ENCODE results near the gene RSU1. TPM values are rescaled to one million over a fixed set of nuclear protein-coding genes. Genes with fewer than 3 reads are reported as not detected.

RSU1 gene
- polyA plus RNA-seq, 2 of the 4 experiments (the other 2 are of a cell fraction): 99.3 to 114 TPM

DNA sequence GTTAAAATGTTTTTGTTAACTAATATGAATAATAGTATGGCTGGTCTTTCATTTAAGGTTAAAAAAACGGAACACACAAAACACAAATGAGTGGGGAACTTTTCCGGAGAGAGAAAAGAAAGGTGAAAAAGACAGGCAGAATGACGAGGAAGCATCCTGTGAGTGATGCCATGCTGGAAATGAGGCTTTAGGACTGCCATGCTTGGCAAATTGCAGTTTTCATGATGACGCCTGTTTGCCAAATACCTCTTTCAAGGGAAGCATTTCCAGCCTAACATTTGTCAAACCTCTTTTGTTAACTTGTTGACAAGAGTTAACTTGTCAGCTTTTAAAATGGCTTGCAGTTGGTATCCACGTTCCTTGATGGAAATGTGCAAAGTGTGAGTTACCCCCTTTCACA lies 127.5 kb downstream of the RSU1 start:
- 84% methylated on average over 5 of the region's 5 CpGs for WGBS (ENCODE audit: missing lambda C conversion rate)
- Histone ChIP-seq H3K4me1 (no peaks in the 10 kb centered on the region), H3K27ac (no peak overlapping the region), H3K9me3 (no peaks in the 10 kb centered on the region), H3K4me3 (no peak overlapping the region), H3K4me2 (no peak overlapping the region)
- POLR2A ChIA-PET: no interaction called here
- no peak for FAIRE-seq
- no peak for DNase-seq (ENCODE audit: low read depth in 1 of 2, low spot score in 1 of 2)
- TF ChIP-seq, protein P1, sequence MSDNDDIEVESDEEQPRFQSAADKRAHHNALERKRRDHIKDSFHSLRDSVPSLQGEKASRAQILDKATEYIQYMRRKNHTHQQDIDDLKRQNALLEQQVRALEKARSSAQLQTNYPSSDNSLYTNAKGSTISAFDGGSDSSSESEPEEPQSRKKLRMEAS (IDR thresholded peaks at IDR 0.05): no peak
- TF ChIP-seq HOXB5 (CRISPR knock-in tag; IDR thresholded peaks at IDR 0.05): no peak
- no peak for TF ChIP-seq CBX2 (IDR thresholded peaks at IDR 0.05; ENCODE audit: borderline replicate concordance, low read depth)
- TF ChIP-seq POLR2A (IDR thresholded peaks at IDR 0.05; ENCODE audit: low read length): no peak
- TF ChIP-seq JUN (IDR thresholded peaks at IDR 0.05): no peak
- TF ChIP-seq, protein P2, sequence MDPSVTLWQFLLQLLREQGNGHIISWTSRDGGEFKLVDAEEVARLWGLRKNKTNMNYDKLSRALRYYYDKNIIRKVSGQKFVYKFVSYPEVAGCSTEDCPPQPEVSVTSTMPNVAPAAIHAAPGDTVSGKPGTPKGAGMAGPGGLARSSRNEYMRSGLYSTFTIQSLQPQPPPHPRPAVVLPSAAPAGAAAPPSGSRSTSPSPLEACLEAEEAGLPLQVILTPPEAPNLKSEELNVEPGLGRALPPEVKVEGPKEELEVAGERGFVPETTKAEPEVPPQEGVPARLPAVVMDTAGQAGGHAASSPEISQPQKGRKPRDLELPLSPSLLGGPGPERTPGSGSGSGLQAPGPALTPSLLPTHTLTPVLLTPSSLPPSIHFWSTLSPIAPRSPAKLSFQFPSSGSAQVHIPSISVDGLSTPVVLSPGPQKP (IDR thresholded peaks at IDR 0.05; ENCODE audit: low read depth, low read length): no peak
- TF ChIP-seq EP300 (IDR thresholded peaks at IDR 0.05): no peak
- TF ChIP-seq TFCP2L1 (CRISPR knock-in tag; IDR thresholded peaks at IDR 0.05): no peak
- TF ChIP-seq HOXB13 (CRISPR knock-in tag; IDR thresholded peaks at IDR 0.05; ENCODE audit: low read depth): no peak
- TF ChIP-seq NR3C1 (IDR thresholded peaks at IDR 0.05): no peak
- TF ChIP-seq, protein P3, sequence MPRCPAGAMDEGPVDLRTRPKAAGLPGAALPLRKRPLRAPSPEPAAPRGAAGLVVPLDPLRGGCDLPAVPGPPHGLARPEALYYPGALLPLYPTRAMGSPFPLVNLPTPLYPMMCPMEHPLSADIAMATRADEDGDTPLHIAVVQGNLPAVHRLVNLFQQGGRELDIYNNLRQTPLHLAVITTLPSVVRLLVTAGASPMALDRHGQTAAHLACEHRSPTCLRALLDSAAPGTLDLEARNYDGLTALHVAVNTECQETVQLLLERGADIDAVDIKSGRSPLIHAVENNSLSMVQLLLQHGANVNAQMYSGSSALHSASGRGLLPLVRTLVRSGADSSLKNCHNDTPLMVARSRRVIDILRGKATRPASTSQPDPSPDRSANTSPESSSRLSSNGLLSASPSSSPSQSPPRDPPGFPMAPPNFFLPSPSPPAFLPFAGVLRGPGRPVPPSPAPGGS (IDR thresholded peaks at IDR 0.05): no peak
- TF ChIP-seq HEYL (CRISPR knock-in tag; IDR thresholded peaks at IDR 0.05): no peak
- CTCF ChIA-PET: interaction anchor here (1.1 kb wide), 1 partner anchor 19 kb away, joined by 3 read pairs; no protein-coding TSS in a partner anchor
- ATAC-seq: no peak

DNA sequence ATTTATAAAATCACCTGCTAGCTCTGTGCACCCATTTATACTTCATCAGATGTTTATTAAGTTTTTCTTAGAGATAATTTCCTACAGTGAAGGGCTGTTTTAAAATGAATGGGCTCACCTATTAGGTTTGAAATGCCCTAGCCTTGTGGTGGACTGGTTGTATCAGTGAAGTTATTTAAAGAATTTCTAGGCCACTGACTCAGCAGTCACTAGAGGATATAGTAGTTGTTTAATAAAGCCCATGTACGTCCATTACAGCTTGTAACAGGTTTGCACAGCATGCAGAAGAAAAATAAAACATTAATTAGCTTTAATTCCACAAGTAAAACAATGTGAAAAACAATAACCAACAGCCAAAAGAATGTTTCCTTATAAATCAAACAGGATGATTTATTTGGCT lies 128.0 kb downstream of the RSU1 start:
- H3K9me3 ChIP-seq: no peaks in the 10 kb centered on the region
- DNase-seq (ENCODE audit: low read depth in 1 of 2, low spot score in 1 of 2) (no peak), ATAC-seq (no peak), FAIRE-seq (no peak)
- H3K27ac ChIP-seq: no peak overlapping the region
- no peak overlapping the region for H3K4me3 ChIP-seq
- CTCF ChIA-PET: interaction anchor here (0.8 to 1.1 kb wide), 2 partner anchors 18 to 123 kb away, joined by 3 to 4 read pairs; no protein-coding TSS in a partner anchor
- TF ChIP-seq JUNB (IDR thresholded peaks at IDR 0.05) (no peak), HOXB13 (CRISPR knock-in tag; IDR thresholded peaks at IDR 0.05; ENCODE audit: low read depth) (no peak), RAD21 (conservative IDR thresholded peaks at IDR 0.05 in 1 of 2, IDR thresholded peaks at IDR 0.05 in 1 of 2) (no peak), JUN (IDR thresholded peaks at IDR 0.05) (no peak), ESRRA (IDR thresholded peaks at IDR 0.05; ENCODE audit: borderline replicate concordance, low read length) (no peak), CHD2 (IDR thresholded peaks at IDR 0.05; ENCODE audit: low read length, partially characterized antibody) (no peak), ZFP36 (IDR thresholded peaks at IDR 0.05; ENCODE audit: borderline replicate concordance, partially characterized antibody) (no peak), TP53 (CRISPR knock-in tag; IDR thresholded peaks at IDR 0.05) (no peak), RCOR1 (IDR thresholded peaks at IDR 0.05; ENCODE audit: low read depth, low read length) (no peak)
- TF ChIP-seq, protein P4, sequence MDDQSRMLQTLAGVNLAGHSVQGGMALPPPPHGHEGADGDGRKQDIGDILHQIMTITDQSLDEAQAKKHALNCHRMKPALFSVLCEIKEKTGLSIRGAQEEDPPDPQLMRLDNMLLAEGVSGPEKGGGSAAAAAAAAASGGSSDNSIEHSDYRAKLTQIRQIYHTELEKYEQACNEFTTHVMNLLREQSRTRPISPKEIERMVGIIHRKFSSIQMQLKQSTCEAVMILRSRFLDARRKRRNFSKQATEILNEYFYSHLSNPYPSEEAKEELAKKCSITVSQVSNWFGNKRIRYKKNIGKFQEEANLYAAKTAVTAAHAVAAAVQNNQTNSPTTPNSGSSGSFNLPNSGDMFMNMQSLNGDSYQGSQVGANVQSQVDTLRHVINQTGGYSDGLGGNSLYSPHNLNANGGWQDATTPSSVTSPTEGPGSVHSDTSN (IDR thresholded peaks at IDR 0.05): no peak
- TF ChIP-seq, protein P5, sequence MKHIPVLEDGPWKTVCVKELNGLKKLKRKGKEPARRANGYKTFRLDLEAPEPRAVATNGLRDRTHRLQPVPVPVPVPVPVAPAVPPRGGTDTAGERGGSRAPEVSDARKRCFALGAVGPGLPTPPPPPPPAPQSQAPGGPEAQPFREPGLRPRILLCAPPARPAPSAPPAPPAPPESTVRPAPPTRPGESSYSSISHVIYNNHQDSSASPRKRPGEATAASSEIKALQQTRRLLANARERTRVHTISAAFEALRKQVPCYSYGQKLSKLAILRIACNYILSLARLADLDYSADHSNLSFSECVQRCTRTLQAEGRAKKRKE (CRISPR knock-in tag; IDR thresholded peaks at IDR 0.05; ENCODE audit: low read depth): no peak
- TF ChIP-seq, protein P6, sequence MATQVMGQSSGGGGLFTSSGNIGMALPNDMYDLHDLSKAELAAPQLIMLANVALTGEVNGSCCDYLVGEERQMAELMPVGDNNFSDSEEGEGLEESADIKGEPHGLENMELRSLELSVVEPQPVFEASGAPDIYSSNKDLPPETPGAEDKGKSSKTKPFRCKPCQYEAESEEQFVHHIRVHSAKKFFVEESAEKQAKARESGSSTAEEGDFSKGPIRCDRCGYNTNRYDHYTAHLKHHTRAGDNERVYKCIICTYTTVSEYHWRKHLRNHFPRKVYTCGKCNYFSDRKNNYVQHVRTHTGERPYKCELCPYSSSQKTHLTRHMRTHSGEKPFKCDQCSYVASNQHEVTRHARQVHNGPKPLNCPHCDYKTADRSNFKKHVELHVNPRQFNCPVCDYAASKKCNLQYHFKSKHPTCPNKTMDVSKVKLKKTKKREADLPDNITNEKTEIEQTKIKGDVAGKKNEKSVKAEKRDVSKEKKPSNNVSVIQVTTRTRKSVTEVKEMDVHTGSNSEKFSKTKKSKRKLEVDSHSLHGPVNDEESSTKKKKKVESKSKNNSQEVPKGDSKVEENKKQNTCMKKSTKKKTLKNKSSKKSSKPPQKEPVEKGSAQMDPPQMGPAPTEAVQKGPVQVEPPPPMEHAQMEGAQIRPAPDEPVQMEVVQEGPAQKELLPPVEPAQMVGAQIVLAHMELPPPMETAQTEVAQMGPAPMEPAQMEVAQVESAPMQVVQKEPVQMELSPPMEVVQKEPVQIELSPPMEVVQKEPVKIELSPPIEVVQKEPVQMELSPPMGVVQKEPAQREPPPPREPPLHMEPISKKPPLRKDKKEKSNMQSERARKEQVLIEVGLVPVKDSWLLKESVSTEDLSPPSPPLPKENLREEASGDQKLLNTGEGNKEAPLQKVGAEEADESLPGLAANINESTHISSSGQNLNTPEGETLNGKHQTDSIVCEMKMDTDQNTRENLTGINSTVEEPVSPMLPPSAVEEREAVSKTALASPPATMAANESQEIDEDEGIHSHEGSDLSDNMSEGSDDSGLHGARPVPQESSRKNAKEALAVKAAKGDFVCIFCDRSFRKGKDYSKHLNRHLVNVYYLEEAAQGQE (IDR thresholded peaks at IDR 0.05): no peak
- POLR2A ChIA-PET: no interaction called here
- no peaks in the 10 kb centered on the region for H3K4me1 ChIP-seq
- 71% methylated on average over 1 of the region's 1 CpG for WGBS (ENCODE audit: missing lambda C conversion rate)
- no peak overlapping the region for H3K4me2 ChIP-seq

Data from A549 (cell line).